ENCODE measurements around the gene PDSS2. TPM values are rescaled to one million over a fixed set of nuclear protein-coding genes. Genes with fewer than 3 reads are reported as not detected.
"Not testable (repeated sequence)": the region's sequence is repeated elsewhere in the genome, so short reads cannot be mapped to it uniquely, and the experiment has no call there.

Gene PDSS2
- total and polyA plus RNA-seq, 8 donors, result 2.7 to 10.1 (median 6.2) TPM

DNA sequence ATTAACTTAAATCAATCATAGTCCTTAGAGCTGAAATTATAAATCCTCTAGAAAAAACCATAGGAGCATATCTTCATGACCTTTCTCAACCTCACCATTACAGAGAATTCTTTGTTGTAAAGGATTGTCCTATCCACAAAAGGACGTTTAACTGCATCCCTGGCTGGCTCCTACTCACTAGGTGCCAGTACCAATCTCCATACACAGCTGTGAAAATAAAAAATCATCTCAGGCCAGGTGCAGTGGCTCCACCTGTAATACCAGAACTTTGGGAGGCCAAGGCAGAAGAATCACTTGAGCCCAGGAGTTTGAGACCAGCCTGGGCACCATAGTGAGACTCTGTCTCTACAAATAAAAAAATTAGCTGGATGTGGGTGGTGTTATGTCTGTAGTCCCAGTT is 89.9 kb downstream of the PDSS2 start:
- no peak overlapping the region for H3K4me3 ChIP-seq
- 11 to 16% methylated on average over 1 of the region's 1 CpG for WGBS, 2 donors
- no peak for FAIRE-seq
- TF ChIP-seq, protein P1, sequence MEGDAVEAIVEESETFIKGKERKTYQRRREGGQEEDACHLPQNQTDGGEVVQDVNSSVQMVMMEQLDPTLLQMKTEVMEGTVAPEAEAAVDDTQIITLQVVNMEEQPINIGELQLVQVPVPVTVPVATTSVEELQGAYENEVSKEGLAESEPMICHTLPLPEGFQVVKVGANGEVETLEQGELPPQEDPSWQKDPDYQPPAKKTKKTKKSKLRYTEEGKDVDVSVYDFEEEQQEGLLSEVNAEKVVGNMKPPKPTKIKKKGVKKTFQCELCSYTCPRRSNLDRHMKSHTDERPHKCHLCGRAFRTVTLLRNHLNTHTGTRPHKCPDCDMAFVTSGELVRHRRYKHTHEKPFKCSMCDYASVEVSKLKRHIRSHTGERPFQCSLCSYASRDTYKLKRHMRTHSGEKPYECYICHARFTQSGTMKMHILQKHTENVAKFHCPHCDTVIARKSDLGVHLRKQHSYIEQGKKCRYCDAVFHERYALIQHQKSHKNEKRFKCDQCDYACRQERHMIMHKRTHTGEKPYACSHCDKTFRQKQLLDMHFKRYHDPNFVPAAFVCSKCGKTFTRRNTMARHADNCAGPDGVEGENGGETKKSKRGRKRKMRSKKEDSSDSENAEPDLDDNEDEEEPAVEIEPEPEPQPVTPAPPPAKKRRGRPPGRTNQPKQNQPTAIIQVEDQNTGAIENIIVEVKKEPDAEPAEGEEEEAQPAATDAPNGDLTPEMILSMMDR (IDR thresholded peaks at IDR 0.05), result no peak
- intact Hi-C loops (cut with DNase I), result no loop called here
- peak in 2 of 6 donors; percentile 13 to 27 for DNase-seq
- no peaks in the 10 kb centered on the region for H3K9me3 ChIP-seq
- H3K27me3 ChIP-seq, result no peaks in the 10 kb centered on the region
- H3K4me1 ChIP-seq, result peaks cover 0 to 3% (median 0%) of the 10 kb centered on the region in 3 donors
- no peaks in the 10 kb centered on the region for H3K36me3 ChIP-seq
- H3K27ac ChIP-seq, result no peak overlapping the region
- ATAC-seq, result peak; percentile 31 to 85 (median 51)

DNA sequence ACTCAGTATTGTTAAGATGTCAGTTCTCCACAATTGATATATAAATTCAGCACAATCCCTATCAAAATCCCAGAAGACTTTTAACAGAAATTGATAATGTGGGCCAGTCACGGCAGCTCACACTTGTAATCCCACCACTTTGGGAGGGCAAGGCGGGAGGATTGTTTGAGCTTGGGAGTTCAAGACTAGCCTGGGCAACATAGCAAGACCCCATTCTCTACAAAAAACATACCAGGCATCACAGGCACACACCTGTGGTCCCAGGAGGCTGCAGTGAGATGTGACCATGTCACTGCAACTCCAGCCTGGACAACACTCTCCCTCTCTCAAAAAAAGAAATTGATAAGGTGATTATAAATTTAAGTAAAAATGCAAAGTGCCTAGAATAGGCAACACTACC is 90.9 kb downstream of the PDSS2 start:
- ATAC-seq, result no peak
- 96% methylated on average over 2 of the region's 2 CpGs for WGBS, 2 donors
- Histone ChIP-seq H3K27ac (no peak overlapping the region), H3K36me3 (no peaks in the 10 kb centered on the region), H3K4me1 (peaks cover 0 to 3% (median 0%) of the 10 kb centered on the region in 3 donors), H3K9me3 (no peaks in the 10 kb centered on the region), H3K27me3 (no peaks in the 10 kb centered on the region), H3K4me3 (no peak overlapping the region)
- DNase-seq, result no peak
- intact Hi-C loops (cut with DNase I), result no loop called here
- no peak for FAIRE-seq
- TF ChIP-seq, protein P1 (IDR thresholded peaks at IDR 0.05), result no peak

DNA sequence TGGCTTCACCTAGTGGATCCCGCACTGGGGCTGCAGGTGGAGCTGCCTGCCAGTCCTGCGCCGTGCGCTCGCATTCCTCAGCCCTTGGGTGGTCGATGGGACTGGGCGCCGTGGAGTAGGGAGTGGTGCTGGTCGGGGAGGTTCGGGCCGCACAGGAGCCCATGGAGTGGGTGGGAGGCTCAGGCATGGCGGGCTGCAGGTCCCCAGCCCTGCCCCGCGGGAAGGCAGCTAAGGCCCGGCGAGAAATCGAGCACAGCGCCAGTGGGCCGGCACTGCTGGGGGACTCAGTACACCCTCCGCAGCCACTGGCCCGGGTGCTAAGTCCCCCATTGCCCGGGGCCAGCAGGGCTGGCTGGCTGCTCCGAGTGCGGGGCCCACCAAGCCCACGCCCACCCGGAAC is 95.2 kb downstream of the PDSS2 start:
- peak in 1 of 6 donors; percentile 36 for DNase-seq
- ATAC-seq; FAIRE-seq; H3K27ac ChIP-seq; H3K4me3 ChIP-seq; H3K27me3 ChIP-seq; intact Hi-C loops (cut with DNase I); H3K4me1 ChIP-seq; H3K9me3 ChIP-seq; H3K36me3 ChIP-seq: not testable (repeated sequence)
- 95 to 100% methylated on average over 9 to 22 of the region's 26 CpGs for WGBS, 2 donors

DNA sequence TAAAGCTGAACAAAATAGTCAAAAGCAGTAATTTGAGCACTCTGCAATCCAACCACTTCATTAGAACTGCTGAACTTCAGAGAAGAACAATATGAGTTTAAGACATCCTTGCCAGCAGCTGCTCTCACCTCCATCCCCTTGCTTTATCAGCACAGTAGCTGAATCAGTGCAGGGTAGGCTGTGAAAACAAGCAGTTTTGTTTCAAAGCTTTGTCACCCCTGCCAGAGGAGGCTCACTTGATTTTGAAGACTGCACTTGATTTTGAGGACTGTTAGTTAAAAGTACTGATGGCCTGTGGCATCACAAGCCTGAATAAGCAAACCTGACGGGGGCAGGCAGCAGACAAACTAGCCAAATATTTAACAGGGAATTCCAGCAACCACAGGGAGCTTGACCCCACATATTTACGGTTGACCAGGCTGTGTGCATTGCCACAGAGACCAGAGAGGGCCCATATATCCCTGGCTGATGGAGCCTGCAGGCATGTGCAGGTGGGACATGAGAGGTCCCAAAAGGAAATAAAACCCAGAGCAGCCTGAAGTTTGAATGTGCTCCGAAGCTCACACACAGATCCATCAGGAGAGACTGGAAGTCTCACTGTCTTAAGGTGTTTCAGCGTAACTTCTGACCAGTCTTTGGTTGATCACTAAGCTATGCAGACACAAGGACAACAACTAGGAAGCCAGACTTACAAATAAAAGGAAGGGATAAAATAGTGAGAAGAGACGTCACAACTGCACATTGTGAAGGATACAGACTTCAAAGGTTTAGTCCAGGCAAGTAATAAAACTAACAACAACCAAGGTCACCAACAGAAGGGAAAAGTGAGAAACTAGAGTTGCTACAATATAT is 97.4 kb downstream of the PDSS2 start:
- no peak overlapping the region for H3K27ac ChIP-seq
- no peaks in the 10 kb centered on the region for H3K9me3 ChIP-seq
- ATAC-seq, result no peak
- 92% methylated on average over 5 of the region's 5 CpGs for WGBS, 2 donors
- no peak overlapping the region for H3K4me3 ChIP-seq
- H3K4me1 ChIP-seq, result peaks cover 0 to 3% (median 0%) of the 10 kb centered on the region in 3 donors
- TF ChIP-seq, protein P1 (IDR thresholded peaks at IDR 0.05), result no peak
- H3K36me3 ChIP-seq, result no peaks in the 10 kb centered on the region
- no peak for DNase-seq
- no peaks in the 10 kb centered on the region for H3K27me3 ChIP-seq
- no peak for FAIRE-seq
- intact Hi-C loops (cut with DNase I), result no loop called here

DNA sequence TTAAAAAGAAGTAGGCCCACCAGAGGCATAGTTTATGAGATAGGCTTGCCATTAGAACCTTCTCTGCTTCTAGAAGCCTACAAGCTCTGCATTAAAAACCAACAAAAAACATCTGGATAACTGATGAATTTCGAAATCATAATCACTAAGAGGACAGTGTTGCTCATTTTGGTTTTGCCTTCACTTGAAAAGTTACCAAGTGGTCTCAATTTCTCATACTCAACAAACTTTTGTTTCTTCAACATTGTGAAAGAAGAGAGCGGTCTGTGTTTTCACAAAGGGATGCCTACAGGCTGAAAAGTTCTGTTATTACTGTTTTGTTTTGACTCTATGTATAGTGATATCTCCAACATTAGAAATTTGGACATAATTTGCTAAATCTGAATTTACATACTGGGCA is 98.9 kb downstream of the PDSS2 start:
- TF ChIP-seq, protein P1 (IDR thresholded peaks at IDR 0.05), result no peak
- intact Hi-C loops (cut with DNase I), result no loop called here
- Histone ChIP-seq H3K4me1 (no peaks in the 10 kb centered on the region), H3K4me3 (no peak overlapping the region), H3K27ac (no peak overlapping the region), H3K27me3 (no peaks in the 10 kb centered on the region), H3K9me3 (no peaks in the 10 kb centered on the region), H3K36me3 (no peaks in the 10 kb centered on the region)
- no peak for DNase-seq
- no peak for FAIRE-seq
- WGBS, 2 donors, result 94% methylated on average over 2 of the region's 2 CpGs
- no peak for ATAC-seq
